ENCODE results near the gene RETREG2. TPM values are rescaled to one million over a fixed set of nuclear protein-coding genes. Genes with fewer than 3 reads are reported as not detected.

Gene RETREG2
- total and polyA plus RNA-seq, 2 experiments from 2014 or later, result 13.2 to 41.8 TPM

DNA sequence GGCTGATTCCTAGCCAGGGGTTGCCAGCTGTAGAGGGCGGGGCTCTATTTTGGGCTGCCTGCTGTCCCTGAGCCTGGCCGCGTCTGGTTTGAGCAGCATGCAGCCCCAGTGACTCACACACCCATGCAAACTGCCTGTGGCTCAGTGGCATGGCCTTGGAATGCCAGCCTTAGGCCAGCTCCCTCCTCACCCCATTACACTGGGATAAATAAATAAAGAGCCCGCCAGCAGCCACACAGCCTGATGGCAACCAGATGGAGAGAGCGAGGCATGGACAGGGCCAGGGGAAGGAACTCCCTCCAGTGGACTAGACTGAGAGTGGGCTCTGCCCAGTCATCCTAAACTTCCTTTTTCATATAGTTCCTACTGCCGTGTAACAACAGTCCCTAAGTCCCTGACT lies 35.7 kb upstream of the RETREG2 start:
- no peak overlapping the region for H3K4me3 ChIP-seq
- Mint-ChIP-seq H3K27me3 (ENCODE audit: insufficient read depth, low read depth, poor library complexity) (no peaks in the 10 kb centered on the region), H3K36me3 (ENCODE audit: low read depth) (peaks cover 20% of the 10 kb centered on the region), H3K4me1 (no peaks in the 10 kb centered on the region), H3K4me3 (no peak overlapping the region), H3K9me3 (no peaks in the 10 kb centered on the region), H3K27ac (no peak overlapping the region)
- no peak overlapping the region for H3K4me2 ChIP-seq
- H4K20me1 ChIP-seq (replicated peaks; ENCODE audit: insufficient read depth), result peaks cover 7% of the 10 kb centered on the region; the same call in 1 of the 2 replicates
- no peak overlapping the region for H3K27ac ChIP-seq (ENCODE audit: low read depth)
- no peaks in the 10 kb centered on the region for H3K9me2 ChIP-seq (ENCODE audit: insufficient read depth)
- DNase-seq (ENCODE audit: low spot score), result no peak
- no peaks in the 10 kb centered on the region for H3K79me2 ChIP-seq (replicated peaks; ENCODE audit: insufficient read depth)
- H3K4me1 ChIP-seq (ENCODE audit: insufficient read depth), result no peaks in the 10 kb centered on the region
- H3F3A ChIP-seq (replicated peaks; ENCODE audit: low read depth), result no peaks in the 10 kb centered on the region
- ATAC-seq, result no peak
- no peak overlapping the region for H2AFZ ChIP-seq
- TF ChIP-seq POLR2AphosphoS5 (IDR thresholded peaks at IDR 0.05; ENCODE audit: low read depth) (no peak), NANOG (IDR thresholded peaks at IDR 0.05; ENCODE audit: borderline replicate concordance) (no peak), EZH2 (IDR thresholded peaks at IDR 0.05; ENCODE audit: low read depth, unreplicated experiment) (no peak), STAT1 (IDR thresholded peaks at IDR 0.05; ENCODE audit: unreplicated experiment) (no peak), ZNF331 (CRISPR knock-in tag; IDR thresholded peaks at IDR 0.05; ENCODE audit: low read depth) (no peak), CREB1 (CRISPR knock-in tag; IDR thresholded peaks at IDR 0.05; ENCODE audit: low read depth) (no peak), EZH2phosphoT487 (IDR thresholded peaks at IDR 0.05; ENCODE audit: unreplicated experiment) (no peak), JUNB (IDR thresholded peaks at IDR 0.05; ENCODE audit: unreplicated experiment) (no peak), ZNF114 (CRISPR knock-in tag; IDR thresholded peaks at IDR 0.05) (no peak)
- TF ChIP-seq, protein P1, sequence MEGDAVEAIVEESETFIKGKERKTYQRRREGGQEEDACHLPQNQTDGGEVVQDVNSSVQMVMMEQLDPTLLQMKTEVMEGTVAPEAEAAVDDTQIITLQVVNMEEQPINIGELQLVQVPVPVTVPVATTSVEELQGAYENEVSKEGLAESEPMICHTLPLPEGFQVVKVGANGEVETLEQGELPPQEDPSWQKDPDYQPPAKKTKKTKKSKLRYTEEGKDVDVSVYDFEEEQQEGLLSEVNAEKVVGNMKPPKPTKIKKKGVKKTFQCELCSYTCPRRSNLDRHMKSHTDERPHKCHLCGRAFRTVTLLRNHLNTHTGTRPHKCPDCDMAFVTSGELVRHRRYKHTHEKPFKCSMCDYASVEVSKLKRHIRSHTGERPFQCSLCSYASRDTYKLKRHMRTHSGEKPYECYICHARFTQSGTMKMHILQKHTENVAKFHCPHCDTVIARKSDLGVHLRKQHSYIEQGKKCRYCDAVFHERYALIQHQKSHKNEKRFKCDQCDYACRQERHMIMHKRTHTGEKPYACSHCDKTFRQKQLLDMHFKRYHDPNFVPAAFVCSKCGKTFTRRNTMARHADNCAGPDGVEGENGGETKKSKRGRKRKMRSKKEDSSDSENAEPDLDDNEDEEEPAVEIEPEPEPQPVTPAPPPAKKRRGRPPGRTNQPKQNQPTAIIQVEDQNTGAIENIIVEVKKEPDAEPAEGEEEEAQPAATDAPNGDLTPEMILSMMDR (conservative IDR thresholded peaks at IDR 0.05; ENCODE audit: low read depth in 2 of 2), result no peak
- TF ChIP-seq, protein P2, sequence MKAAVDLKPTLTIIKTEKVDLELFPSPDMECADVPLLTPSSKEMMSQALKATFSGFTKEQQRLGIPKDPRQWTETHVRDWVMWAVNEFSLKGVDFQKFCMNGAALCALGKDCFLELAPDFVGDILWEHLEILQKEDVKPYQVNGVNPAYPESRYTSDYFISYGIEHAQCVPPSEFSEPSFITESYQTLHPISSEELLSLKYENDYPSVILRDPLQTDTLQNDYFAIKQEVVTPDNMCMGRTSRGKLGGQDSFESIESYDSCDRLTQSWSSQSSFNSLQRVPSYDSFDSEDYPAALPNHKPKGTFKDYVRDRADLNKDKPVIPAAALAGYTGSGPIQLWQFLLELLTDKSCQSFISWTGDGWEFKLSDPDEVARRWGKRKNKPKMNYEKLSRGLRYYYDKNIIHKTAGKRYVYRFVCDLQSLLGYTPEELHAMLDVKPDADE (IDR thresholded peaks at IDR 0.05), result no peak
- TF ChIP-seq, protein P3, sequence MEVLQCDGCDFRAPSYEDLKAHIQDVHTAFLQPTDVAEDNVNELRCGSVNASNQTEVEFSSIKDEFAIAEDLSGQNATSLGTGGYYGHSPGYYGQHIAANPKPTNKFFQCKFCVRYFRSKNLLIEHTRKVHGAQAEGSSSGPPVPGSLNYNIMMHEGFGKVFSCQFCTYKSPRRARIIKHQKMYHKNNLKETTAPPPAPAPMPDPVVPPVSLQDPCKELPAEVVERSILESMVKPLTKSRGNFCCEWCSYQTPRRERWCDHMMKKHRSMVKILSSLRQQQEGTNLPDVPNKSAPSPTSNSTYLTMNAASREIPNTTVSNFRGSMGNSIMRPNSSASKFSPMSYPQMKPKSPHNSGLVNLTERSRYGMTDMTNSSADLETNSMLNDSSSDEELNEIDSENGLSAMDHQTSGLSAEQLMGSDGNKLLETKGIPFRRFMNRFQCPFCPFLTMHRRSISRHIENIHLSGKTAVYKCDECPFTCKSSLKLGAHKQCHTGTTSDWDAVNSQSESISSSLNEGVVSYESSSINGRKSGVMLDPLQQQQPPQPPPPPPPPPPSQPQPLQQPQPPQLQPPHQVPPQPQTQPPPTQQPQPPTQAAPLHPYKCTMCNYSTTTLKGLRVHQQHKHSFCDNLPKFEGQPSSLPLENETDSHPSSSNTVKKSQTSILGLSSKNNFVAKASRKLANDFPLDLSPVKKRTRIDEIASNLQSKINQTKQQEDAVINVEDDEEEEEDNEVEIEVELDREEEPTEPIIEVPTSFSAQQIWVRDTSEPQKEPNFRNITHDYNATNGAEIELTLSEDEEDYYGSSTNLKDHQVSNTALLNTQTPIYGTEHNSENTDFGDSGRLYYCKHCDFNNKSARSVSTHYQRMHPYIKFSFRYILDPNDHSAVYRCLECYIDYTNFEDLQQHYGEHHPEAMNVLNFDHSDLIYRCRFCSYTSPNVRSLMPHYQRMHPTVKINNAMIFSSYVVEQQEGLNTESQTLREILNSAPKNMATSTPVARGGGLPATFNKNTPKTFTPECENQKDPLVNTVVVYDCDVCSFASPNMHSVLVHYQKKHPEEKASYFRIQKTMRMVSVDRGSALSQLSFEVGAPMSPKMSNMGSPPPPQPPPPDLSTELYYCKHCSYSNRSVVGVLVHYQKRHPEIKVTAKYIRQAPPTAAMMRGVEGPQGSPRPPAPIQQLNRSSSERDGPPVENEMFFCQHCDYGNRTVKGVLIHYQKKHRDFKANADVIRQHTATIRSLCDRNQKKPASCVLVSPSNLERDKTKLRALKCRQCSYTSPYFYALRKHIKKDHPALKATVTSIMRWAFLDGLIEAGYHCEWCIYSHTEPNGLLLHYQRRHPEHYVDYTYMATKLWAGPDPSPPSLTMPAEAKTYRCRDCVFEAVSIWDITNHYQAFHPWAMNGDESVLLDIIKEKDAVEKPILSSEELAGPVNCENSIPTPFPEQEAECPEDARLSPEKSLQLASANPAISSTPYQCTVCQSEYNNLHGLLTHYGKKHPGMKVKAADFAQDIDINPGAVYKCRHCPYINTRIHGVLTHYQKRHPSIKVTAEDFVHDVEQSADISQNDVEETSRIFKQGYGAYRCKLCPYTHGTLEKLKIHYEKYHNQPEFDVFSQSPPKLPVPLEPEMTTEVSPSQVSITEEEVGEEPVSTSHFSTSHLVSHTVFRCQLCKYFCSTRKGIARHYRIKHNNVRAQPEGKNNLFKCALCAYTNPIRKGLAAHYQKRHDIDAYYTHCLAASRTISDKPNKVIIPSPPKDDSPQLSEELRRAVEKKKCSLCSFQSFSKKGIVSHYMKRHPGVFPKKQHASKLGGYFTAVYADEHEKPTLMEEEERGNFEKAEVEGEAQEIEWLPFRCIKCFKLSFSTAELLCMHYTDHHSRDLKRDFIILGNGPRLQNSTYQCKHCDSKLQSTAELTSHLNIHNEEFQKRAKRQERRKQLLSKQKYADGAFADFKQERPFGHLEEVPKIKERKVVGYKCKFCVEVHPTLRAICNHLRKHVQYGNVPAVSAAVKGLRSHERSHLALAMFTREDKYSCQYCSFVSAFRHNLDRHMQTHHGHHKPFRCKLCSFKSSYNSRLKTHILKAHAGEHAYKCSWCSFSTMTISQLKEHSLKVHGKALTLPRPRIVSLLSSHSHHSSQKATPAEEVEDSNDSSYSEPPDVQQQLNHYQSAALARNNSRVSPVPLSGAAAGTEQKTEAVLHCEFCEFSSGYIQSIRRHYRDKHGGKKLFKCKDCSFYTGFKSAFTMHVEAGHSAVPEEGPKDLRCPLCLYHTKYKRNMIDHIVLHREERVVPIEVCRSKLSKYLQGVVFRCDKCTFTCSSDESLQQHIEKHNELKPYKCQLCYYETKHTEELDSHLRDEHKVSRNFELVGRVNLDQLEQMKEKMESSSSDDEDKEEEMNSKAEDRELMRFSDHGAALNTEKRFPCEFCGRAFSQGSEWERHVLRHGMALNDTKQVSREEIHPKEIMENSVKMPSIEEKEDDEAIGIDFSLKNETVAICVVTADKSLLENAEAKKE (CRISPR knock-in tag; IDR thresholded peaks at IDR 0.05), result no peak
- TF ChIP-seq, protein P4, sequence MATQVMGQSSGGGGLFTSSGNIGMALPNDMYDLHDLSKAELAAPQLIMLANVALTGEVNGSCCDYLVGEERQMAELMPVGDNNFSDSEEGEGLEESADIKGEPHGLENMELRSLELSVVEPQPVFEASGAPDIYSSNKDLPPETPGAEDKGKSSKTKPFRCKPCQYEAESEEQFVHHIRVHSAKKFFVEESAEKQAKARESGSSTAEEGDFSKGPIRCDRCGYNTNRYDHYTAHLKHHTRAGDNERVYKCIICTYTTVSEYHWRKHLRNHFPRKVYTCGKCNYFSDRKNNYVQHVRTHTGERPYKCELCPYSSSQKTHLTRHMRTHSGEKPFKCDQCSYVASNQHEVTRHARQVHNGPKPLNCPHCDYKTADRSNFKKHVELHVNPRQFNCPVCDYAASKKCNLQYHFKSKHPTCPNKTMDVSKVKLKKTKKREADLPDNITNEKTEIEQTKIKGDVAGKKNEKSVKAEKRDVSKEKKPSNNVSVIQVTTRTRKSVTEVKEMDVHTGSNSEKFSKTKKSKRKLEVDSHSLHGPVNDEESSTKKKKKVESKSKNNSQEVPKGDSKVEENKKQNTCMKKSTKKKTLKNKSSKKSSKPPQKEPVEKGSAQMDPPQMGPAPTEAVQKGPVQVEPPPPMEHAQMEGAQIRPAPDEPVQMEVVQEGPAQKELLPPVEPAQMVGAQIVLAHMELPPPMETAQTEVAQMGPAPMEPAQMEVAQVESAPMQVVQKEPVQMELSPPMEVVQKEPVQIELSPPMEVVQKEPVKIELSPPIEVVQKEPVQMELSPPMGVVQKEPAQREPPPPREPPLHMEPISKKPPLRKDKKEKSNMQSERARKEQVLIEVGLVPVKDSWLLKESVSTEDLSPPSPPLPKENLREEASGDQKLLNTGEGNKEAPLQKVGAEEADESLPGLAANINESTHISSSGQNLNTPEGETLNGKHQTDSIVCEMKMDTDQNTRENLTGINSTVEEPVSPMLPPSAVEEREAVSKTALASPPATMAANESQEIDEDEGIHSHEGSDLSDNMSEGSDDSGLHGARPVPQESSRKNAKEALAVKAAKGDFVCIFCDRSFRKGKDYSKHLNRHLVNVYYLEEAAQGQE (IDR thresholded peaks at IDR 0.05; ENCODE audit: unreplicated experiment), result no peak
- H3K27me3 ChIP-seq (ENCODE audit: insufficient read depth), result no peaks in the 10 kb centered on the region
- H3K36me3 ChIP-seq (ENCODE audit: insufficient read depth), result 0 out of 2 replicates have a peak, but pooled peaks cover 4% of the 10 kb centered on the region

Data from GM23338 (cell line).